Activated naive CD8-positive, alpha-beta T cell treated with anti-CD3 and anti-CD28 coated beads, Interleukin-2, amount 50 U/mL, for 24 hours (primary cell): ENCODE results near the gene PCDHGA1.
A peak's percentile ranks its signal among the peaks of the same experiment; 100 is the strongest.
"Not testable (repeated sequence)": the region's sequence is repeated elsewhere in the genome, so short reads cannot be mapped to it uniquely, and the experiment has no call there.

Experiments
- ATAC-seq: fragments of 150-1000 bp; cut with Tn5 transposase; one replicate; pipeline ENCODE4 v1.10.0; 2021
- DNase-seq: peaks from one replicate; pipeline ENCODE4 v3.0.0; 2021
- H3K27ac Mint-ChIP-seq: one replicate; pipeline ENCODE4 v1.8.0; 2021; ENCODE audit warnings: mild to moderate bottlenecking, mixed read lengths
- H3K27me3 Mint-ChIP-seq: one replicate; pipeline ENCODE4 v1.8.0; 2021; ENCODE audit warnings: mixed read lengths
- H3K36me3 Mint-ChIP-seq: one replicate; pipeline ENCODE4 v1.8.0; 2021; ENCODE audit warnings: low read depth, mixed read lengths
- H3K4me1 Mint-ChIP-seq: one replicate; pipeline ENCODE4 v1.8.0; 2021; ENCODE audit warnings: mixed read lengths
- H3K4me3 Mint-ChIP-seq: one replicate; pipeline ENCODE4 v1.8.0; 2021; ENCODE audit warnings: mild to moderate bottlenecking, moderate library complexity, mixed read lengths
- H3K9me3 Mint-ChIP-seq: one replicate; pipeline ENCODE4 v1.8.0; 2021; ENCODE audit warnings: mixed read lengths

The PCDHGA1 gene

GRCh38 chr5:141359790-141360426, 29.6 kb downstream of the PCDHGA1 start, which contains the start of gene PCDHGB2:
PCDHGB2 (plus strand) TSS chr5:141359994; CDS start chr5:141360136, 142 bp downstream.
- Mint-ChIP-seq H3K4me3 (peak within 1 kb of the TSS; percentile 76), H3K4me1 (peaks cover 2% of the 10 kb centered on the region), H3K36me3 (peaks cover 37% of the 10 kb centered on the region), H3K27ac (no peak within 1 kb of the TSS), H3K9me3 (peaks cover 53% of the 10 kb centered on the region), H3K27me3 (peaks cover 69% of the 10 kb centered on the region)
- no peak for DNase-seq
- ATAC-seq = no peak

- Mint-ChIP-seq H3K9me3 (peaks cover 59% of the 10 kb centered on the region), H3K4me3 (no peak overlapping the region), H3K27ac (no peak overlapping the region), H3K36me3 (peaks cover 41% of the 10 kb centered on the region), H3K27me3 (peaks cover 75% of the 10 kb centered on the region), H3K4me1 (peaks cover 2% of the 10 kb centered on the region)
- DNase-seq (no peak), ATAC-seq (no peak)
These were observed 30.4 kb downstream of the PCDHGA1 start for GRCh38 chr5:141360685-141361084.

- ATAC-seq = no peak
- H3K4me3 Mint-ChIP-seq = no peak overlapping the region
- peaks cover 2% of the 10 kb centered on the region for H3K4me1 Mint-ChIP-seq
- H3K9me3 Mint-ChIP-seq = peaks cover 52% of the 10 kb centered on the region
- H3K27me3 Mint-ChIP-seq = peaks cover 71% of the 10 kb centered on the region
- H3K36me3 Mint-ChIP-seq = peaks cover 38% of the 10 kb centered on the region
- no peak overlapping the region for H3K27ac Mint-ChIP-seq
- DNase-seq = no peak
These were observed 32.4 kb downstream of the PCDHGA1 start for GRCh38 chr5:141362719-141363118.

GRCh38 chr5:141363952-141364660, 33.8 kb downstream of the PCDHGA1 start, which contains the start of gene PCDHGA5:
PCDHGA5 (plus strand) TSS chr5:141364162; CDS start chr5:141364331, 169 bp downstream.
- Mint-ChIP-seq H3K9me3 (peaks cover 48% of the 10 kb centered on the region), H3K27ac (no peak within 1 kb of the TSS), H3K27me3 (peaks cover 70% of the 10 kb centered on the region), H3K4me3 (no peak within 1 kb of the TSS), H3K4me1 (peaks cover 2% of the 10 kb centered on the region), H3K36me3 (peaks cover 38% of the 10 kb centered on the region)
- ATAC-seq = no peak
- DNase-seq = no peak

GRCh38 chr5:141366016-141366896, 35.9 kb downstream of the PCDHGA1 start:
- no peak for DNase-seq
- peaks cover 2% of the 10 kb centered on the region for H3K4me1 Mint-ChIP-seq
- no peak for ATAC-seq
- H3K27ac Mint-ChIP-seq = no peak overlapping the region
- peaks cover 75% of the 10 kb centered on the region for H3K27me3 Mint-ChIP-seq
- no peak overlapping the region for H3K4me3 Mint-ChIP-seq
- peaks cover 49% of the 10 kb centered on the region for H3K9me3 Mint-ChIP-seq
- peaks cover 34% of the 10 kb centered on the region for H3K36me3 Mint-ChIP-seq

GRCh38 chr5:141369994-141370848, 39.9 kb downstream of the PCDHGA1 start, which contains the start of gene PCDHGB3:
PCDHGB3 (plus strand) TSS chr5:141370242; CDS start chr5:141370395, 153 bp downstream.
- peaks cover 74% of the 10 kb centered on the region for H3K27me3 Mint-ChIP-seq
- H3K4me1 Mint-ChIP-seq = peaks cover 2% of the 10 kb centered on the region
- H3K27ac Mint-ChIP-seq = no peak within 1 kb of the TSS
- DNase-seq (peak; percentile 13), ATAC-seq (peak; percentile 43)
- H3K36me3 Mint-ChIP-seq = peaks cover 32% of the 10 kb centered on the region
- H3K4me3 Mint-ChIP-seq = peak within 1 kb of the TSS; percentile 62
- H3K9me3 Mint-ChIP-seq = peaks cover 43% of the 10 kb centered on the region

- H3K4me3 Mint-ChIP-seq = no peak overlapping the region
- H3K27me3 Mint-ChIP-seq = peaks cover 70% of the 10 kb centered on the region
- peaks cover 2% of the 10 kb centered on the region for H3K4me1 Mint-ChIP-seq
- peaks cover 30% of the 10 kb centered on the region for H3K36me3 Mint-ChIP-seq
- H3K9me3 Mint-ChIP-seq = peaks cover 45% of the 10 kb centered on the region
- H3K27ac Mint-ChIP-seq = no peak overlapping the region
- no peak for ATAC-seq
- DNase-seq = no peak
These were observed 41.5 kb downstream of the PCDHGA1 start for GRCh38 chr5:141371572-141372475.

GRCh38 chr5:141373673-141374317, 43.5 kb downstream of the PCDHGA1 start, which contains the start of gene PCDHGA6:
PCDHGA6 (plus strand) TSS chr5:141373891; CDS start chr5:141374084, 193 bp downstream.
- H3K27ac Mint-ChIP-seq = no peak within 1 kb of the TSS
- DNase-seq (no peak), ATAC-seq (no peak)
- H3K9me3 Mint-ChIP-seq = peaks cover 48% of the 10 kb centered on the region
- H3K36me3 Mint-ChIP-seq = peaks cover 33% of the 10 kb centered on the region
- H3K4me1 Mint-ChIP-seq = peaks cover 2% of the 10 kb centered on the region
- H3K4me3 Mint-ChIP-seq = no peak within 1 kb of the TSS
- H3K27me3 Mint-ChIP-seq = peaks cover 65% of the 10 kb centered on the region

- H3K36me3 Mint-ChIP-seq = peaks cover 33% of the 10 kb centered on the region
- peaks cover 66% of the 10 kb centered on the region for H3K27me3 Mint-ChIP-seq
- ATAC-seq (no peak), DNase-seq (no peak)
- peaks cover 2% of the 10 kb centered on the region for H3K4me1 Mint-ChIP-seq
- peaks cover 53% of the 10 kb centered on the region for H3K9me3 Mint-ChIP-seq
- H3K27ac Mint-ChIP-seq = no peak overlapping the region
- H3K4me3 Mint-ChIP-seq = no peak overlapping the region
These were observed 44.3 kb downstream of the PCDHGA1 start for GRCh38 chr5:141374627-141375026.

GRCh38 chr5:141375444-141376155, 45.3 kb downstream of the PCDHGA1 start:
- H3K9me3 Mint-ChIP-seq = peaks cover 52% of the 10 kb centered on the region
- H3K27me3 Mint-ChIP-seq = peaks cover 63% of the 10 kb centered on the region
- not testable (repeated sequence) for H3K4me1 Mint-ChIP-seq, H3K27ac Mint-ChIP-seq, ATAC-seq, H3K4me3 Mint-ChIP-seq, DNase-seq
- H3K36me3 Mint-ChIP-seq = peaks cover 33% of the 10 kb centered on the region

- no peak within 1 kb of the TSS for H3K27ac Mint-ChIP-seq
- peaks cover 54% of the 10 kb centered on the region for H3K9me3 Mint-ChIP-seq
- no peaks in the 10 kb centered on the region for H3K4me1 Mint-ChIP-seq
- ATAC-seq = no peak
- no peak for DNase-seq
- peak within 1 kb of the TSS; percentile 55 for H3K4me3 Mint-ChIP-seq
- H3K36me3 Mint-ChIP-seq = peaks cover 18% of the 10 kb centered on the region
- H3K27me3 Mint-ChIP-seq = peaks cover 69% of the 10 kb centered on the region
These were observed 52.4 kb downstream of the PCDHGA1 start, which contains the start of gene PCDHGA7 for GRCh38 chr5:141382469-141383294. PCDHGA7 (plus strand) TSS chr5:141382742; CDS start chr5:141382900, 158 bp downstream.
